Stimulated activated CD4-positive, alpha-beta T cell treated with anti-CD3 and anti-CD28 coated beads, TNF-alpha, amount 100 ng/mL, for 4 hours (primary cell): ENCODE measurements around the gene CEBPG.

Experiments used
- DNase-seq, 3 experiments: peaks; one replicate each; pipeline ENCODE4 v3.0.0-alpha.2; 2020; ENCODE audit warnings: low read depth in 3 of 3

CEBPG gene

DNA sequence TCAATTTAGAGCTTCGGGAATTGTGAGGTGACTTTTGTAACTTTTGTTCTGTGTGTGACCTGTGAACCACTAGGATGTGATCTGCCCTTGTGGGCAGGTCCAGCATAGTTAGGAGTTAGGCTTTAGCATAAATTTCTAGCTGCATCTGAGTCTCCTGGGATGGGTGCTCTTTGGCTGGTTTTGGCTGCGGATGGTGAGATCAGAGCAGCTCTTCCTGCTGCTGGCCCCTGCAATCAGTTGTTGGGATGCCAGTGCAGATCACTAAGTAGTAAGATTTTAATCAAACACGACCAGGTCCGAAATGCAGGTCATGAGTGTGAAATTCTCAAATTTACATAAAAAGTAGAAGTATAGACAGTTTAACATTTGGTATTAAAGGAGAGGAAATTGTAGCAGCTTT is 8.5 kb downstream of the CEBPG start:
- no peak for DNase-seq

DNA sequence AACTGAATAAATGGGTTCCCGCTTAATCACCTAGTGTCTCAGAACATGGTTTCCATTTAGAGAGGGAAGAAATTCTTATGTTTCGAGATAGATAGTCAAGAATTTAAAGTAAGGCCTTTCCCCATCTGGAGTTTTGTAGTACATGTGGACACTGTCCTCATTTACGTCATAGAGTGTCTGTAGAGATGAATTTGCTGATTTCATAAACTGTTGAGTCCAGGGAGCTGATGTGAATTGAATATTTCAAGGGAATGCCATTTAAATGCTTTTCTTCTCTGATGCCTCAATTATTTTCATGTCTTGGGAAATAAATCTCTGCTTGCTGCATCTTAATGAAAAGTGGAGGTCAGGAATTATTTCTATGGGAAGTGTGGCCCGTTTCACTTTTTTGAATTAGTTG is 9.5 kb downstream of the CEBPG start:
- no peak for DNase-seq

- no peak for DNase-seq
Observed at GRCh38 chr19:33383720-33384292, 10.3 kb downstream of the CEBPG start.

GRCh38 chr19:33384983-33385382 is 11.5 kb downstream of the CEBPG start:
- no peak for DNase-seq

DNA sequence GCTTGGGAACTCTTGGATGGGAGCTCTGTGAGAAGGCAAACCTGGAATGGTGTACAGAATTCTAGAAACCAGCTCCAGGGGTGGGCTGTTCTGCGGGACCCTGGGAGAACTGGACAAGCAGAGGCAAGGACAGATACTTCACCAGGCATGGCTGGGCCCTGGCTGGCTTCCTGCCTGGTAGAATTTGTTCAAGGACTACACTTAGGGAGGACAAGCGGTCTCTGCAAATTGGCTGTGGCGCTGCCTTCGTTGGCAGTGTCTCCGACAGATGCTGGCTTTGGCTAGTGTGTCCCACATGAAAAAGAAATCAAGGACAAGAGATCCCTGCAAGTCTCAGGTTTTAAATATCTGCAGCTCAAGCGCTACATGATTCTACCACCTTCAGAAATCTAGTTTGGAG is 12.4 kb downstream of the CEBPG start:
- no peak for DNase-seq

- no peak for DNase-seq
Observed at GRCh38 chr19:33386361-33386858, 12.9 kb downstream of the CEBPG start.

GRCh38 chr19:33387351-33388230 is 14.1 kb downstream of the CEBPG start:
- DNase-seq: no peak

DNA sequence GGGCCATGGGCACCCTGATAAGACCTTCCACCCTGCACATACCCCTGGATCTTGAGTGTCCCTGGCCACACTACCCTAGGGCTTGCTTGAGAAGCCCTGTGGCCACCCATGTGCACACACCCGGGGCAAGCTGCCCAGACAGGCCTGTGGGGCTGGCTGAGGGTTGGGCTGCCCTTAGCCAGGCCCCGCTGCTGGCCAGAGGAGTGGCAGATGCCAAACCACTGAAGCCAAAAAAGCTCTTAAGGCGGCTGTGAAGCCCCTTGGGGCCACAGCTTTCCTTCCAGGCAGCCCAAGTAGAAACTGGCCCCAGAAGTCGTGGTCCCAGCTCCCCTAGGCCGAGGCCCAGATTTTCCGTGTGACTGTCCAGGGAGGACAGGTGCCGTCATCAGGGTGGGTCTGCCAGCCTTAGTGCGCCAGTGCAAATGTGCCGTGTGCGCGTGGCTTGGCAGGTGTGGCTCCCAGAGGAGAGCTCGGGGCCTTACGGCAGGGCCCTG is 14.8 kb downstream of the CEBPG start:
- no peak for DNase-seq

GRCh38 chr19:33388725-33389420 is 15.4 kb downstream of the CEBPG start:
- DNase-seq: no peak

- no peak for DNase-seq
Observed at GRCh38 chr19:33389421-33390100, 16.1 kb downstream of the CEBPG start.

DNA sequence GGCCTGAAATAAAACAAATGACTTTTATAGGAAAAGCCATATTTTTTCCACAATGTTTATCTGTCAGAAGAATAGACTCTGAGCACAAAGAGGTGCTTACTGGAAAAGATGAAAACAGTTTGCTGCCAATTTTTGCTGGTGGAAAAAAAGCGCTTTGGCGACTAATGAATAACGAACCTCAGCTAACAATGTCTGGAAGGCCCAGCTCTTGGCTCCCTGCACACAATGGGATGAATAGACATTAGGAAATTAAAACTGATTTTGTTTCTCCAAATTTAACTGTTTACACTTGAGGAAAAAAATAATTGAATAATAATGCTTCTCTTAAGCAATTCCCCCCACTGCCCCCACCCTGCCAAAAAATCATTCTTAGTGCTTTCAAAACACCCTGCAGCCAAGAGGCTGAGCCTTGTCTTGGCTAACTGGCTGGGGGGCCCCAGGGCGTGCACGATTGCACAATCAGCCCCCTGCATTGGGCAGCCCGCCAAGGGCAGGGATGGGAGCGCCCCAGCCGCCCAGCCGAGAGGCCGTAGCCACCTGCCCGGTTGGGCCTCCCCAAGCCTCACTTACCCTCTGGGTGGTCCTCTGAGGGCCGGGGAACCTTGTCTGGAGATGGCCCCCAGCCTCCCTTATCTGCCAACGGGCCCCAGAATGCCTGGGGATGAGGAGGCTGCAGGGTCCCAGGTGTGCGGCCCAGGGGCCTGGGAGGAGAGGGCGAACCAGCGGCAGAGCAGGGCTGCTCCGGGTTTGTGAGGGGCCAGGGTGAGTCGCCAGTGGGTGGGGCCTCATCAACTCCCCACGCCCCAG is 16.8 kb downstream of the CEBPG start:
- no peak for DNase-seq

GRCh38 chr19:33390908-33391630 is 17.6 kb downstream of the CEBPG start:
- DNase-seq: no peak

DNA sequence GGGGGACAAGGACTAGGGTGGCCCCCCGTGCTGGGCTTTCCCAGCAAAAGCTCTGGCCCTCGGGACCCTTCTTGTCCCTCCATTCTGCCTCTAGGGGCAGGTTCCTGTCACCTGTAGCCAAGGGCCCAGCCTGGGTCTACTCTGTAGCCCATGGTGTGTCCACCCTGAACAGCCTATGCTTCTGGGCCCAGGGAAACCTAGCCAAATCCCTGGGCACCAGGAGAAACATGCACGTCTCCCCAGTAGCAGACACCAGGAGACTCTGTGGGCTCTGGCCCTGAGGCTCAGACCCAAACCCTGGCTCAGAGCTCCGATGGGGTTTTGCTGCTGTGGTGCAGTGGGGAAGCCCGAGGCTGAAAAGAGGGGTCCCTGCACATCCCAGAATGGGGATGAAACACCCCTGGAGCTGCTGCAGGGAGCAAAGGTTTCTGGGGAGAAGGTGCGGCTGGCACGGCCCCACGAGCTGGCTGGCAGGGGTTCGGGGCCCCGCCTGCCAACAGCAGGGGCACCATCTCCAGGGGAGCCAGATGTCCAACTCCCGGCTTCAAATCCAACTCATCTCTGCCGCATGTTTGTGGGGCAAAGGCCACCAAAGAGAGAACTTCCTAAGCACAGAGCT is 18.2 kb downstream of the CEBPG start:
- DNase-seq: no peak

DNA sequence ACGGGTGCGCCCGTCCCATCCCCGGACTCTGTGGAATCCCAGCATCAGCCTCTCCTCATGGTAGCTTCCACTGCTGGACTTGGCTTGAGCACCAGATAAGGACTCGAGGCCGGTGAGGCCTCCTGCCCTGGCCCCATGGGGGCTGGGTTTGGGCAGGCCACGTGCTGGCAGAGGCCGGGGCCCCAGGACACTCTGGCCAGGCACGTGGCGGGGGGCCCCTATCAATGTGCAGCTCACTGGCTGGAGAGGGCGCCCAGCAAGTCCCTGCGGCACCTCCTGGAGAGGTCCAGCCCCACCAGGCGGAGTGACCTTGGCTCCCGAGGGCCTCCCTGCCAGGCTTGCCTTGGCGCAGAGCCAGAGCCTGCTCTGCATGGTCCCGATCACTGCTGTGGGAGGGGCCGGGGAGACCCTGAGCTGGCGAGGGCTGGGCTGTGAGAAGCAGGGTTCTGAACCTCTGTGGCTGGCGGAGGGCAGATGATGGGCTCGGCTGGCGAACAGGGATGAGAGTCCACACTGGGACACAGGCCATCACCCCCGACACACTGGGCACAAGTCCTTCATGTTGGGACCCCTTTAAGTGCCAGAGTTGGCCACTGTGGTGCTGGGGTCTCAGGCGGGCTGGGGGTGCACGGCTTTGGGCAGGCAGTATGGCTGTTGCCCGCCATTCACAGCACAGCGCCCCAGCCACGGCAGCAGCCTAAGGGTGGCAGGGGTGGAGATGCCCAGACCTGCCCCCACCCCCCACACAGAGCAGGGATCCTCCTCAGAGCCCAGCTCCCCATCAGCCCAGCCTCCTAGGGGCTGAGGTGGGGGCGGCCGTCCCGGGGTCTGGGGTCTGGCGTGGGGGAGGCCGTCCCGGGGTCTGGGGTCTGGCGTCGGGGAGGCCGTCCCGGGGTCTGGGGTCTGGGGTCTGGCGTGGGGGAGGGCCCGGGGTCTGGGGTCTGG is 19.1 kb downstream of the CEBPG start:
- no peak for DNase-seq

- DNase-seq: no peak
Observed at GRCh38 chr19:33393286-33394005, 19.9 kb downstream of the CEBPG start.

DNA sequence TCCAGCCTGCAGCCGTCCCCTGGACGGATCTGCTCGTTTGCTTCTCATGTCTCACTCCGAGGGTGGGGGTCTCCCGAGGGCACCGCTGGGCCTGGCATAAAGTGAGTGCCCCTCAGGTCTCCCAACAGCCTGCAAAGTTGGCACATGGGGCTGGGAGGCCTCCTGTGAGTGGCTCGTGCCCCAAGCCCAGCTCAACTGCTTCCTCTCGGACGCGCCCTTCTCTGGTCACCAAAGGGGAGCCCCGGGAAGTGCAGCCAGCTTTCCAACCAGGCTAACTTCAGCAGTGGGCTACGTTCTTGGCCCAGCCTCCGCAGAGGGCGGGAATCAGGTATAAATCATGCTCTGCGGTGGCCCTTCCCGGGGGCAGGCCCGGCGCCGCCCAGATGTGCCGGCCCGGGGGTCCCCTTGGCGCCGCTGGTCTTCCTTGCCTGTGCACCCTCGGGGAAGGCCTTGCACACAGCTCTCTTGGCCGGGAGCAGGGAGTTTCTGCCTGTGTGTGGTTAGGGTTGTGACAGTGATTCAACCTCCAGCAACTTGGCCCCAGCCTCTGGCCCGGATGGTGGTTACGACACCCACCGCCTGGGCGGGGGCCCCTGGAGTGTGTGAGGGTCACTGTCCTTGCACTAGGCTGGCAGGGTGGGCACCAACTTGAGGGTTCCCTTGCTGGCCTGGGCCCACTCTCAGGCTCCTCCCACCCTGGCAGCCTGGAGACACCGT is 20.7 kb downstream of the CEBPG start:
- DNase-seq: no peak
